K562 (cell line): ENCODE results near the gene CD52. TPM values are rescaled to one million over a fixed set of nuclear protein-coding genes. Genes with fewer than 3 reads are reported as not detected.

ENCODE experiments used
- ATF7 ChIP-seq: fragments of 450-650 bp; IDR thresholded peaks from 2 replicates; pipeline ENCODE4 v1.7.1; 2014; ENCODE audit warnings: mild to moderate bottlenecking, moderate library complexity
- CBX2 ChIP-seq: fragments of 200-600 bp; sonication (generic); IDR thresholded peaks from one replicate; pipeline ENCODE4 v1.6.1; 2012; ENCODE audit warnings: mild to moderate bottlenecking, low read length, inconsistent platforms; ENCODE audit not compliant: insufficient read depth, poor library complexity, severe bottlenecking
- CSDE1 ChIP-seq, 2 experiments: fragments of 450-650 bp; IDR thresholded peaks; 2 replicates each; pipeline ENCODE4 v1.6.1; 2016; ENCODE audit warnings: mild to moderate bottlenecking in 1 of 2
- E2F4 ChIP-seq: sonication (generic); formaldehyde crosslinking; IDR thresholded peaks from 2 replicates; pipeline ENCODE4 v1.8.0; 2022; ENCODE audit warnings: mild to moderate bottlenecking, low read depth, missing genetic modification reagents
- GTF2A2 ChIP-seq: IDR thresholded peaks from 2 replicates; pipeline ENCODE4 v1.6.1; 2016; ENCODE audit warnings: mild to moderate bottlenecking, missing genetic modification characterization, missing compliant biosample characterization
- IFI16 ChIP-seq: fragments of 250-450 bp; sonication (Bioruptor Pico); IDR thresholded peaks from 2 replicates; pipeline ENCODE4 v2.1.2; 2022; ENCODE audit warnings: mild to moderate bottlenecking, inconsistent platforms
- MCM2 ChIP-seq: fragments of 450-650 bp; IDR thresholded peaks from 2 replicates; pipeline ENCODE4 v1.6.1; 2017; ENCODE audit warnings: low read depth, mild to moderate bottlenecking
- MXI1 ChIP-seq: IDR thresholded peaks from 2 replicates; pipeline ENCODE4 v1.6.1; 2011; ENCODE audit warnings: low read depth, mild to moderate bottlenecking, improper control_type of control experiment, low read length
- NELFE ChIP-seq: IDR thresholded peaks from 2 replicates; pipeline ENCODE4 v1.6.1; 2011; ENCODE audit warnings: mild to moderate bottlenecking; ENCODE audit not compliant: insufficient read depth, insufficient read length
- POLR2AphosphoS2 ChIP-seq: IDR thresholded peaks from 2 replicates; pipeline ENCODE4 v1.6.1; 2012; ENCODE audit warnings: low read length, improper control_type of control experiment
- POLR2G ChIP-seq: fragments of 200-400 bp; formaldehyde crosslinking; IDR thresholded peaks from 2 replicates; pipeline ENCODE4 v1.6.1; 2017; ENCODE audit warnings: low read depth, mild to moderate bottlenecking, antibody characterized with exemption, low read length, moderate library complexity
- RBFOX2 ChIP-seq: fragments of 200-400 bp; formaldehyde crosslinking; IDR thresholded peaks from 2 replicates; pipeline ENCODE4 v1.6.1; 2017; ENCODE audit warnings: low read depth, mild to moderate bottlenecking, low read length, moderate library complexity
- SMARCE1 ChIP-seq: fragments of 450-650 bp; IDR thresholded peaks from 2 replicates; pipeline ENCODE4 v1.7.1; 2016; ENCODE audit warnings: mild to moderate bottlenecking
- SRSF3 ChIP-seq: fragments of 200-400 bp; formaldehyde crosslinking; IDR thresholded peaks from 2 replicates; pipeline ENCODE4 v1.6.1; 2016; ENCODE audit warnings: mild to moderate bottlenecking, low read length, moderate library complexity; ENCODE audit not compliant: insufficient read depth
- TAF15 ChIP-seq: fragments of 200-400 bp; formaldehyde crosslinking; IDR thresholded peaks from 2 replicates; pipeline ENCODE4 v1.6.1; 2017; ENCODE audit warnings: mild to moderate bottlenecking, low read depth, low read length, moderate library complexity
- TRIM24 ChIP-seq, 2 experiments: fragments of 450-650 bp; IDR thresholded peaks; 2 replicates each; pipeline ENCODE4 v1.6.1; 2016
- ZFPM2 ChIP-seq: fragments of 250-450 bp; sonication (Bioruptor Pico); IDR thresholded peaks from 2 replicates; pipeline ENCODE4 v1.5.1; 2022; ENCODE audit warnings: mild to moderate bottlenecking
- ZKSCAN8 ChIP-seq: fragments of 200-800 bp; sonication (Bioruptor generic); IDR thresholded peaks from 2 replicates; pipeline ENCODE4 v1.6.1; 2016; ENCODE audit warnings: missing genetic modification characterization, missing compliant biosample characterization
- ZNF239 ChIP-seq: fragments of 250-450 bp; sonication (Bioruptor Pico); IDR thresholded peaks from 2 replicates; pipeline ENCODE4 v1.4.0; 2020; ENCODE audit warnings: mild to moderate bottlenecking
- ZNF764 ChIP-seq: fragments of 250-450 bp; sonication (Bioruptor Pico); IDR thresholded peaks from 2 replicates; pipeline ENCODE4 v1.4.0; 2020; ENCODE audit warnings: low read depth, mild to moderate bottlenecking, moderate library complexity
- polyA plus RNA-seq, 8 experiments: library from polyadenylated mRNA; depleted of rRNA in 4 of 8; stranded (reverse) in 5 of 8; unstranded in 3 of 8; fragments of >200 nt; fragmentation: Nextera tagmentation in 2 of 8; fragmentation: Illumina TruSeq in 1 of 8; extraction: Ambion mirVana in 2 of 8; extraction: Trizol in 1 of 8; gene quantifications; 2 replicates each; pipeline versions ENCODE4 v1.2.1 to v1.2.3, GENCODE V29; 2011 to 2014; ENCODE audit warnings: inconsistent platforms in 1 of 8, missing spikeins in 1 of 8
- total RNA-seq, 7 experiments: library from RNA; depleted of rRNA in 6 of 7; stranded (reverse); fragments of >200 nt in 6 of 7; fragmentation: Illumina TruSeq in 2 of 7; extraction: Trizol in 2 of 7; gene quantifications; 2 replicates each; pipeline versions ENCODE4 v1.2.1 to v1.2.3, GENCODE V29; 2011 to 2021; ENCODE audit warnings: low replicate concordance in 1 of 7
- TF ChIP-seq, protein P1 (sequence below): sonication (generic); formaldehyde crosslinking; IDR thresholded peaks from 2 replicates; pipeline ENCODE4 v1.8.0; 2022; ENCODE audit warnings: mild to moderate bottlenecking, missing genetic modification reagents, borderline replicate concordance
- TF ChIP-seq, protein P2 (sequence below): fragments of 250-450 bp; sonication (Bioruptor Pico); IDR thresholded peaks from 2 replicates; pipeline ENCODE4 v1.8.0; 2021; ENCODE audit warnings: moderate library complexity, mild to moderate bottlenecking, inconsistent platforms
- TF ChIP-seq, protein P3 (sequence below): fragments of 450-650 bp; IDR thresholded peaks from 2 replicates; pipeline ENCODE4 v1.6.1; 2016
- TF ChIP-seq, protein P4 (sequence below): fragments of 450-650 bp; formaldehyde crosslinking; conservative IDR thresholded peaks from 2 replicates; pipeline ENCODE4 v1.4.0; 2022; ENCODE audit warnings: mild to moderate bottlenecking, missing genetic modification characterization

Gene CD52
- total and polyA plus RNA-seq, 9 of the 15 experiments (the other 6 are each of a cell fraction or from before 2014, with no cell fraction given), result 34.9 to 488 (median 173) TPM

- 0 out of 2 replicates have a peak, but pooled peaks have one; percentile 3 for TF ChIP-seq SMARCE1
- TF ChIP-seq POLR2AphosphoS2, result no peak; the same call in 1 of the 2 replicates
- TF ChIP-seq TRIM24 (IDR thresholded peaks at IDR 0.05), result 0 out of 4 replicates have a peak, but pooled peaks of 1 of the 2 experiments have one; percentile 38
- TF ChIP-seq, protein P1, sequence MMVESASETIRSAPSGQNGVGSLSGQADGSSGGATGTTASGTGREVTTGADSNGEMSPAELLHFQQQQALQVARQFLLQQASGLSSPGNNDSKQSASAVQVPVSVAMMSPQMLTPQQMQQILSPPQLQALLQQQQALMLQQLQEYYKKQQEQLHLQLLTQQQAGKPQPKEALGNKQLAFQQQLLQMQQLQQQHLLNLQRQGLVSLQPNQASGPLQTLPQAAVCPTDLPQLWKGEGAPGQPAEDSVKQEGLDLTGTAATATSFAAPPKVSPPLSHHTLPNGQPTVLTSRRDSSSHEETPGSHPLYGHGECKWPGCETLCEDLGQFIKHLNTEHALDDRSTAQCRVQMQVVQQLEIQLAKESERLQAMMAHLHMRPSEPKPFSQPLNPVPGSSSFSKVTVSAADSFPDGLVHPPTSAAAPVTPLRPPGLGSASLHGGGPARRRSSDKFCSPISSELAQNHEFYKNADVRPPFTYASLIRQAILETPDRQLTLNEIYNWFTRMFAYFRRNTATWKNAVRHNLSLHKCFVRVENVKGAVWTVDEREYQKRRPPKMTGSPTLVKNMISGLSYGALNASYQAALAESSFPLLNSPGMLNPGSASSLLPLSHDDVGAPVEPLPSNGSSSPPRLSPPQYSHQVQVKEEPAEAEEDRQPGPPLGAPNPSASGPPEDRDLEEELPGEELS (CRISPR knock-in tag), result no peak
- no peak for TF ChIP-seq ZNF239 (CRISPR knock-in tag)
- no peak for TF ChIP-seq POLR2G
- TF ChIP-seq MXI1, result no peak
- TF ChIP-seq IFI16, result no peak
- TF ChIP-seq TAF15, result no peak
- TF ChIP-seq SRSF3, result no peak
- TF ChIP-seq ZNF764 (CRISPR knock-in tag), result no peak
- TF ChIP-seq, protein P2, sequence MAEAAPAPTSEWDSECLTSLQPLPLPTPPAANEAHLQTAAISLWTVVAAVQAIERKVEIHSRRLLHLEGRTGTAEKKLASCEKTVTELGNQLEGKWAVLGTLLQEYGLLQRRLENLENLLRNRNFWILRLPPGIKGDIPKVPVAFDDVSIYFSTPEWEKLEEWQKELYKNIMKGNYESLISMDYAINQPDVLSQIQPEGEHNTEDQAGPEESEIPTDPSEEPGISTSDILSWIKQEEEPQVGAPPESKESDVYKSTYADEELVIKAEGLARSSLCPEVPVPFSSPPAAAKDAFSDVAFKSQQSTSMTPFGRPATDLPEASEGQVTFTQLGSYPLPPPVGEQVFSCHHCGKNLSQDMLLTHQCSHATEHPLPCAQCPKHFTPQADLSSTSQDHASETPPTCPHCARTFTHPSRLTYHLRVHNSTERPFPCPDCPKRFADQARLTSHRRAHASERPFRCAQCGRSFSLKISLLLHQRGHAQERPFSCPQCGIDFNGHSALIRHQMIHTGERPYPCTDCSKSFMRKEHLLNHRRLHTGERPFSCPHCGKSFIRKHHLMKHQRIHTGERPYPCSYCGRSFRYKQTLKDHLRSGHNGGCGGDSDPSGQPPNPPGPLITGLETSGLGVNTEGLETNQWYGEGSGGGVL (CRISPR knock-in tag), result no peak
- TF ChIP-seq MCM2, result no peak
- no peak for TF ChIP-seq GTF2A2
- TF ChIP-seq ATF7, result 0 out of 2 replicates have a peak, but pooled peaks have one; percentile 4
- TF ChIP-seq CSDE1 (IDR thresholded peaks at IDR 0.05), result no peak
- no peak for TF ChIP-seq RBFOX2
- no peak for TF ChIP-seq ZKSCAN8 (CRISPR knock-in tag)
- TF ChIP-seq, protein P3, sequence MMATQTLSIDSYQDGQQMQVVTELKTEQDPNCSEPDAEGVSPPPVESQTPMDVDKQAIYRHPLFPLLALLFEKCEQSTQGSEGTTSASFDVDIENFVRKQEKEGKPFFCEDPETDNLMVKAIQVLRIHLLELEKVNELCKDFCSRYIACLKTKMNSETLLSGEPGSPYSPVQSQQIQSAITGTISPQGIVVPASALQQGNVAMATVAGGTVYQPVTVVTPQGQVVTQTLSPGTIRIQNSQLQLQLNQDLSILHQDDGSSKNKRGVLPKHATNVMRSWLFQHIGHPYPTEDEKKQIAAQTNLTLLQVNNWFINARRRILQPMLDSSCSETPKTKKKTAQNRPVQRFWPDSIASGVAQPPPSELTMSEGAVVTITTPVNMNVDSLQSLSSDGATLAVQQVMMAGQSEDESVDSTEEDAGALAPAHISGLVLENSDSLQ, result no peak
- TF ChIP-seq NELFE, result no peak
- TF ChIP-seq E2F4 (CRISPR knock-in tag), result no peak
- TF ChIP-seq ZFPM2 (CRISPR knock-in tag), result no peak
- no peak for TF ChIP-seq CBX2
- TF ChIP-seq, protein P4, sequence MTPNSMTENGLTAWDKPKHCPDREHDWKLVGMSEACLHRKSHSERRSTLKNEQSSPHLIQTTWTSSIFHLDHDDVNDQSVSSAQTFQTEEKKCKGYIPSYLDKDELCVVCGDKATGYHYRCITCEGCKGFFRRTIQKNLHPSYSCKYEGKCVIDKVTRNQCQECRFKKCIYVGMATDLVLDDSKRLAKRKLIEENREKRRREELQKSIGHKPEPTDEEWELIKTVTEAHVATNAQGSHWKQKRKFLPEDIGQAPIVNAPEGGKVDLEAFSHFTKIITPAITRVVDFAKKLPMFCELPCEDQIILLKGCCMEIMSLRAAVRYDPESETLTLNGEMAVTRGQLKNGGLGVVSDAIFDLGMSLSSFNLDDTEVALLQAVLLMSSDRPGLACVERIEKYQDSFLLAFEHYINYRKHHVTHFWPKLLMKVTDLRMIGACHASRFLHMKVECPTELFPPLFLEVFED, result no peak
These were observed 48.6 kb upstream of the CD52 start (continued) for GRCh38 chr1:26269198-26269550.
